GM12873 (cell line): ENCODE measurements around the gene RSRC1.

ENCODE experiments used
- TF ChIP-seq, protein P1 (sequence below): IDR thresholded peaks from 2 replicates; pipeline ENCODE4 v1.5.1; 2012; ENCODE audit warnings: low read depth, mild to moderate bottlenecking, moderate library complexity, low read length, control low read depth; ENCODE audit not compliant: insufficient read depth; ENCODE audit errors: missing control alignments

RSRC1 gene

DNA sequence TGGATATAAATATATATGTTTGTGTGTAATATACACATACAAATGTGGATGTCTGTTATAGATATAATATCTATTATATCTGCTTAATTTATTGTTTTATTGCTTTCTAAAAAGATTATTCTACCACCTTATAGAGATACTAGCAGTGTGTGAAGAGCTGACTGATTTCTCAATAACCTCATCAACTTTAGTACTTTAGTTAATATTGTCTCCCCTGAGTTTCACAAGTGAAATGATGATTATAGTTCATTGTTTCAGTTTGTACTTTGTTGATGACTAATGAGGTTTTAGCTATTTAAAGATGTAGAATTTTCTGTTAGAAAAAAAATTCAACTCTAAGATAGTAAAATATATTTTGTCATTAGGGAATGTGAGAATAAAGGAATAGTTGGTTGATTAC, 11.4 kb downstream of the RSRC1 start:
- TF ChIP-seq, protein P1, sequence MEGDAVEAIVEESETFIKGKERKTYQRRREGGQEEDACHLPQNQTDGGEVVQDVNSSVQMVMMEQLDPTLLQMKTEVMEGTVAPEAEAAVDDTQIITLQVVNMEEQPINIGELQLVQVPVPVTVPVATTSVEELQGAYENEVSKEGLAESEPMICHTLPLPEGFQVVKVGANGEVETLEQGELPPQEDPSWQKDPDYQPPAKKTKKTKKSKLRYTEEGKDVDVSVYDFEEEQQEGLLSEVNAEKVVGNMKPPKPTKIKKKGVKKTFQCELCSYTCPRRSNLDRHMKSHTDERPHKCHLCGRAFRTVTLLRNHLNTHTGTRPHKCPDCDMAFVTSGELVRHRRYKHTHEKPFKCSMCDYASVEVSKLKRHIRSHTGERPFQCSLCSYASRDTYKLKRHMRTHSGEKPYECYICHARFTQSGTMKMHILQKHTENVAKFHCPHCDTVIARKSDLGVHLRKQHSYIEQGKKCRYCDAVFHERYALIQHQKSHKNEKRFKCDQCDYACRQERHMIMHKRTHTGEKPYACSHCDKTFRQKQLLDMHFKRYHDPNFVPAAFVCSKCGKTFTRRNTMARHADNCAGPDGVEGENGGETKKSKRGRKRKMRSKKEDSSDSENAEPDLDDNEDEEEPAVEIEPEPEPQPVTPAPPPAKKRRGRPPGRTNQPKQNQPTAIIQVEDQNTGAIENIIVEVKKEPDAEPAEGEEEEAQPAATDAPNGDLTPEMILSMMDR = no peak

DNA sequence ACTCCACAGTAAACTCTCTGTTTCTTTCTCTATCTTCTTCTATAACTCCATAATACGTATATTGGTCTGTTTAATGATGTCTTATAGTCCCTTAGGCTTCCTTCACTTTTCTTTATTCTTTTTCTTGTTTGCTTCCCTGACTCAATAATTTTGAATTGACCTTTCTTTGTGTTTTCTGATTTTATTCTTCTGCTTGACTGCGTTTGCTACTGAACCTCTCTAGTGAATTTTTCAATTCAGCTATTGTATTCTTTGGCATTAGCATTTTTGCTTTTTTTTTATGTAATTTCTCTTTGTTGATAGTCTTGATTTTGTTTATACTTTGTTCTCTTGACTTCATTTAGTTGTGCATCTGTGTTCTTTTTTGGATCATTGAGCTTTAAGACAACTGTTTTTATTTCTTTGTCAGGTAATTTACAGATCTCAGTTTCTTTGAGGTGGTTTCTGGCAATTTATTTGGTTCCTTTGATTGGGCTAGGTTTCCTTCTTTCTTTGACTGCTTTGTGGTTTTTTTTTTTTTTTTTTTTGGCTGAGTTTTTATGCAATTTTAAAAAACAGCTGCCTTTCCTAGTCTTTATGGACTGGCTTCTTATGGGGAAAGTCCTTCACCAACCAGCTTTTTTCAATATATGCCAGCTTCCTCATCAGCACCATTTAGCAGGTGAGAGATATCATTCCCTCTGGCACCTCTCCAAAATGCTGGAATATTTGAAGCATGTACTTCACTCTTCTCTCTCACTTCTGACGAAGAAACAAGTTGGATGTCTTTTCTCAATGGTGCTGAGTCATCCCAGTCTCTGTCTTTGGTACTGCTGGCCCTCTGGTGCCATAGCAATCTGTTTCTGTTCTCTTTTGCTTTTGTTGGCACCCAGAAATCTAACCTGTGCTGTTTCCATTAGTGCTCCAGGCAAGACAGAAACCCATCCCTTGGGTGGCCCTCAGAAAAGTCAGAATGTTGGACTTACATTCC, 17.6 kb downstream of the RSRC1 start:
- TF ChIP-seq, protein P1 = no peak

DNA sequence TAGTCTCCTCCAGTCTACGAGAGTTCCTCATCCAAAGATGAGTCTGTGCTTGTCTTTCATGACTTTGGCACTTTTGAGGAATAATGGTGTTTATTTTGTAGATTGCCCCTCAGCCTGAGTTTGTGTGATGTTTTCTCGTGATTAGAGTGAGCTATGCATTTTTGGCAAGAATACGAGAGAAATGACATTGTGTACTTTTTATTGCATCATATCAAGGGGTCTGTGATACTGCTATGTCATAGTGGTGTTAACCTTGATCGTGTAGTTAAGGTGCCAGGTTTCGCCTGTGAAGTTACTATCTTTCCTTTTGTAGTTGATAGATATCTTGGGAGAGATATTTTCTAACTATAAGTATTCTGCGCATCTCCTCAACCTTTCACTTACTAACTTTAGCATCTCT, 18.9 kb downstream of the RSRC1 start:
- TF ChIP-seq, protein P1 = no peak

DNA sequence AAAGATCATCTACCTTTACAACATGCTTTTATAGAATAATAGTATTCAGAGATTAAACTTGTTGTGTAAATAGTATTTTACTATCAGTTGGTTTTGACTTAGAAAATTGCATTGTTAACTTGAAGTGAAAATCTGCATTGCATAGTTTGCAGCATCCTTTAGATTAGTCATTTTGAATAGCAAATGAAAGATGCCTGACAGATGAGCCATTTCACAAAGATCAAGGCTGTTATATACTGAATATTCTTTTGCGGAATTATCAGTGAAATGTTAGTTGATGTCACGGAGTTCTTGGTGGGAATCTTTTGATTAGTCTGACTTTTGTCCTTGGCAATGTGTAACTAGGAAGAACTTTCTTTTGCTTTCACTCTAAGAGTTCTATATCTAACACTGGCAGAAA, 24.5 kb downstream of the RSRC1 start:
- TF ChIP-seq, protein P1 = no peak

DNA sequence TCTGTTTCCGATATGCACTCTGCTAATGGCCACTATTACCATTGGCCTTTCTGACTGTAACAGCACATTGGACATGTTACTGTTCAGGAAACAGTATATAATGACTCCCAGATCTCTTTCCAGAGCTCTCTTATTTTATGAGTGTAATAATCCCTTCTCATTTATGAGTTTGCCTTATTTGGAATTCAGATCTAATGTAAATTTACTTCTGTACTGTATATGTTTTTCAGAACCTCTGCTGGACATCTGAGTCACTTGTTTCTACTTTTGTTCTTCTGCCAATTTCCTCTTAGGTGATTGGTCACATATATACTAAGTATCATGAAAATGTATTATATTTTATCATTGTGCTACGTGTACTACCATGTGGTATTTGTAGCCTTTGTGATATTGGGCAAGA, 30.5 kb downstream of the RSRC1 start:
- TF ChIP-seq, protein P1 = no peak

DNA sequence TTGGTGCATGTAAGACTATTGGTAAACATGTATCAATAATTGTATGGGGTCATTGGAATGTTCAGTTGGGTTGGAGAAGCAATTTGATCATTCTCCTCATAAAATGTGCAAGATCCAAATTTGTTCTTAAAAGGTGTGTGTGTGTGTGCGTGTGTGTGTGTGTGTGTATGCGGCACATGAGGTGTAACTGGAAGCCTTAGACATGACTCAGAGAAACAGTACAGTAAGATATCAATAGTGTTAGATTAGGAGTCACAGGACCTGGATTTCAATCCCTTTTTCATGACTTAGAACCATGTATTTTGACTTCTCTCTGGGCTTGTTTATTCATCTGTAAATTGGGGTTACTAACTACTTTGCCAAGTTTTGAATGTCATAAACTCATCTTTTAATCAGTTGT, 38.3 kb downstream of the RSRC1 start:
- TF ChIP-seq, protein P1 = no peak

DNA sequence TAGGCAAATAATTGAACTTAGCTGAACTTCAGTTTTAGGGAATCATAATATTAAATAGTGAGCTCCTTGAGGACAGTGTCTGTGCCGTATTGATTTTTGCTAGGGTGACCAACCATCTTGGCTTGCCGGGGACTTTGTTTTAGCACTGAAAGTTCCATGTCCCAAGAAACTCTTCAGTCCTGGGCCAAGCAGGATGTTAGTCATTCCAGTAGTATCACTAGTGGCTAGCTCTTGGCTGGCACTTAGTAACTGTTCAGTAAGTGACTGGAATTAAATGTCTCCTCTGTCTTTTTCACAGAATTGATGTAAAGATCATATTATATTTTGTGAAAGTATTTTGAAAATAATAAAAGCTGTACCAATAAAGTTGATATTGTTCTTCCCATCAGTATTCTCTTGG, 42.3 kb downstream of the RSRC1 start:
- TF ChIP-seq, protein P1 = no peak
